Suprapubic skin (tissue), 3 donors: ENCODE data around the gene CRLF3.

Experiments
- CTCF ChIP-seq, 2 donors: fragments of 200-600 bp in 1 of 2; fragments of 450-650 bp in 1 of 2; sonication (generic) in 1 of 2; IDR thresholded peaks; one replicate each; pipeline ENCODE4 v1.5.1; 2016 to 2019; ENCODE audit warnings: antibody characterized with exemption in 2 of 2, mild to moderate bottlenecking in 1 of 2, moderate library complexity in 1 of 2
- POLR2A ChIP-seq, 2 donors: fragments of 450-650 bp; IDR thresholded peaks; one replicate each; pipeline ENCODE4 v1.6.1; 2017; ENCODE audit warnings: antibody characterized with exemption in 2 of 2, mild to moderate bottlenecking in 2 of 2, moderate library complexity in 2 of 2

- no peak for TF ChIP-seq CTCF (IDR thresholded peaks at IDR 0.05)
- TF ChIP-seq POLR2A (IDR thresholded peaks at IDR 0.05), result no peak
Measured at GRCh38 chr17:30854146-30854545, 29.7 kb upstream of the CRLF3 start.
